SK-N-SH (cell line): ENCODE measurements around the gene HLA-DRB5. TPM values are rescaled to one million over a fixed set of nuclear protein-coding genes. Genes with fewer than 3 reads are reported as not detected.
A peak's percentile ranks its signal among the peaks of the same experiment; 100 is the strongest.
"Not testable (repeated sequence)": the region's sequence is repeated elsewhere in the genome, so short reads cannot be mapped to it uniquely, and the experiment has no call there.

Experiments used
- CTCF ChIA-PET: fragments of 300-600, 350-600 bp; formaldehyde crosslinking; extraction: SDS; loops from one replicate; lab custom pipeline; 2021; lab: Yijun Ruan, JAX
- POLR2A ChIA-PET: fragments of 350-600 bp; sonication (Branson Sonifier 250); formaldehyde crosslinking; extraction: SDS; loops from one replicate; lab custom pipeline; 2020; ENCODE audit warnings: antibody characterized with exemption, inconsistent platforms; lab: Yijun Ruan, JAX
- DNase-seq: peaks from one replicate; pipeline ENCODE4 v3.0.0; 2012
- H2AFZ ChIP-seq: fragments of 200-600 bp; sonication (generic); 2 replicates; pipeline ENCODE4 v1.8.1; 2016; ENCODE audit warnings: antibody characterized with exemption, mild to moderate bottlenecking, low read depth
- H3F3A ChIP-seq: fragments of 200-600 bp; sonication (generic); replicated peaks from 2 replicates; pipeline ENCODE3; 2016; ENCODE audit warnings: antibody characterized with exemption, mild to moderate bottlenecking; ENCODE audit not compliant: insufficient read depth
- H3K27ac ChIP-seq, 2 experiments: fragments of 200-500 bp in 1 of 2; fragments of 200-600 bp in 1 of 2; sonication (Bioruptor generic) in 1 of 2; sonication (generic), shearing (Covaris generic) in 1 of 2; 2 replicates each; pipeline versions ENCODE4 v1.5.1 to v1.6.1; 2014 to 2016; ENCODE audit warnings: low read depth in 2 of 2, inconsistent platforms in 1 of 2, low read length in 1 of 2, mild to moderate bottlenecking in 1 of 2, mixed read lengths in 1 of 2
- H3K27me3 ChIP-seq: fragments of 200-600 bp; sonication (generic), shearing (Covaris generic); 2 replicates; pipeline ENCODE4 v1.6.1; 2016; ENCODE audit warnings: mixed run types; ENCODE audit not compliant: insufficient read depth
- H3K36me3 ChIP-seq, 2 experiments: fragments of 200-500 bp in 1 of 2; fragments of 200-600 bp in 1 of 2; sonication (Bioruptor generic) in 1 of 2; sonication (generic) in 1 of 2; replicated peaks in 1 of 2; 2 replicates each; pipeline versions ENCODE3 to v1.5.1; 2014 to 2016; ENCODE audit warnings: low read length in 1 of 2, mild to moderate bottlenecking in 1 of 2; ENCODE audit not compliant: insufficient read depth in 2 of 2, control insufficient read depth in 1 of 2
- H3K4me1 ChIP-seq, 2 experiments: fragments of 200-500 bp in 1 of 2; fragments of 200-600 bp in 1 of 2; sonication (Bioruptor generic) in 1 of 2; sonication (generic), shearing (Covaris generic) in 1 of 2; 2 replicates each; pipeline versions ENCODE4 v1.5.1 to v1.6.1; 2014 to 2016; ENCODE audit warnings: low read depth in 1 of 2, low read length in 1 of 2, mixed run types in 1 of 2; ENCODE audit not compliant: insufficient read depth in 2 of 2, control insufficient read depth in 1 of 2
- H3K4me2 ChIP-seq: fragments of 200-600 bp; sonication (generic), shearing (Covaris generic); 2 replicates; pipeline ENCODE4 v1.6.1; 2017; ENCODE audit warnings: mixed run types
- H3K4me3 ChIP-seq, 2 experiments: fragments of 200-500 bp in 1 of 2; fragments of 200-600 bp in 1 of 2; sonication (Bioruptor generic) in 1 of 2; sonication (generic), shearing (Covaris generic) in 1 of 2; 2 replicates each; pipeline versions ENCODE4 v1.5.1 to v1.8.1; 2014 to 2016; ENCODE audit warnings: low read depth in 2 of 2, inconsistent platforms in 1 of 2, low read length in 1 of 2, mild to moderate bottlenecking in 1 of 2, mixed read lengths in 1 of 2, moderate library complexity in 1 of 2
- H3K79me2 ChIP-seq: fragments of 200-600 bp; sonication (generic); 2 replicates; pipeline ENCODE4 v1.8.1; 2017; ENCODE audit warnings: mild to moderate bottlenecking; ENCODE audit not compliant: insufficient read depth
- H3K9ac ChIP-seq: fragments of 200-600 bp; sonication (generic); 2 replicates; pipeline ENCODE4 v1.6.1; 2017; ENCODE audit warnings: mixed run types
- H3K9me2 ChIP-seq: fragments of 200-600 bp; sonication (generic); 2 replicates; pipeline ENCODE4 v1.6.1; 2017; ENCODE audit warnings: mixed run types
- H3K9me3 ChIP-seq: fragments of 200-600 bp; sonication (generic); 2 replicates; pipeline ENCODE4 v1.6.1; 2017; ENCODE audit warnings: mixed run types, mild to moderate bottlenecking, moderate library complexity
- H4K20me1 ChIP-seq: fragments of 200-600 bp; sonication (generic); 2 replicates; pipeline ENCODE4 v1.6.1; 2017; ENCODE audit warnings: mild to moderate bottlenecking, mixed run types; ENCODE audit not compliant: insufficient read depth
- FOXM1 ChIP-seq: IDR thresholded peaks from 2 replicates; pipeline ENCODE4 v1.4.0; 2012; ENCODE audit warnings: low read depth, mild to moderate bottlenecking
- RCOR1 ChIP-seq: fragments of 150-350 bp; IDR thresholded peaks from 2 replicates; pipeline ENCODE4 v1.6.1; 2017; ENCODE audit warnings: antibody characterized with exemption, low read length
- REST ChIP-seq: IDR thresholded peaks from 2 replicates; pipeline ENCODE4 v1.6.1; 2012; ENCODE audit warnings: mild to moderate bottlenecking, low read depth, low read length, moderate library complexity
- RFX5 ChIP-seq: IDR thresholded peaks from 2 replicates; pipeline ENCODE4 v1.6.1; 2012; ENCODE audit warnings: mild to moderate bottlenecking, improper control_type of control experiment, low read length
- RXRA ChIP-seq: IDR thresholded peaks from 2 replicates; pipeline ENCODE4 v1.4.0; 2012; ENCODE audit warnings: low read depth, mild to moderate bottlenecking, borderline replicate concordance
- TAF1 ChIP-seq: IDR thresholded peaks from 2 replicates; pipeline ENCODE4 v1.6.1; 2012; ENCODE audit warnings: low read depth, mild to moderate bottlenecking, low read length, moderate library complexity, borderline replicate concordance
- TEAD4 ChIP-seq: IDR thresholded peaks from 2 replicates; pipeline ENCODE4 v1.4.0; 2012; ENCODE audit warnings: mild to moderate bottlenecking, borderline replicate concordance; ENCODE audit not compliant: insufficient read depth
- WGBS: methylation state at CpG from one replicate; pipeline ENCODE4 v1.1.6; 2017; ENCODE audit warnings: low lambda C conversion rate; 5-methylcytosine and 5-hydroxymethylcytosine counted together
- polyA plus RNA-seq, 3 experiments: library from polyadenylated mRNA; depleted of rRNA; stranded (reverse); fragments of >200 nt; gene quantifications; 2 replicates each; pipeline ENCODE4 v1.2.3, GENCODE V29; 2012

HLA-DRB5 gene
- polyA plus RNA-seq, 1 of the 3 experiments (the other 2 are of a cell fraction): not detected

DNA sequence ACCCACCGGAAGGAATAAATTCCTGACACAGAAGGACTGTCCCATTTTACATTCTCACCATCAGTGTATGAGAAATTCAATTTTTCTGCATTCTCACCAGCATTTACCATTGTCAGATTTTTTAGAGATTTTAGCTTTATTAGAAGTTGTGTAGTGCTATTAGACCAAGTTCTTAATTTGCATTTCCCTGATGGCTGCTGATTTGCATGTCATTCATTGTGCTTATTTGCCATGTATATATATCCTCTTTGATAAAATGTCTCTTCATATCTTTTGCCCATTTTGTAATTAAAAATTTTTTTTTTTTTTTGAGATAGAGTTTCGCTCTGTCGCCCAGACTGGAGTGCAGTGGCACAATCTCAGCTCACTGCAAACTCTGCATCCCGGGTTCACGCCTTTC, 9.8 kb upstream of the HLA-DRB5 start (continued):
- TF ChIP-seq REST: no peak
- TF ChIP-seq TEAD4: no peak

DNA sequence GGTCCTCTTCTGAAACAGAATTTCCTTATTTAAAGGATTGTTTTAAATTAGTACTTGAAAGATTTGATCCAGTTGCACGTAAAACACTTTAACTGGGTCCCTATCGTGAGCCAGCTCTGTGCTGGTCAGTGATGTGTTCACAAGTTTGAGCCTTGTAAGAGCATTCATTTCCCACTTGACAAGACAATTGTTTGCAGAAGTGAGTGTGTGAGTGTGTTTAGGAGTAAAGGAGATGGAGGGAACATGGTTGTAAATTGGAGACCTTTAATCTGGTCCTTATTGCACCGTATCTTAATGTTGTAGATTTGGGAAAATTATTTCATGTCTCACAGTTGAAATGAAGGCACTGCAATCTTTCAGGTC, 325 bp upstream of the HLA-DRB5 start:
- POLR2A ChIA-PET, H3K4me3 ChIP-seq, H3K27me3 ChIP-seq, H3K9ac ChIP-seq, H3F3A ChIP-seq, DNase-seq, H3K4me1 ChIP-seq, H2AFZ ChIP-seq, H3K9me3 ChIP-seq, H3K9me2 ChIP-seq, H4K20me1 ChIP-seq, H3K27ac ChIP-seq, H3K4me2 ChIP-seq, CTCF ChIA-PET, H3K36me3 ChIP-seq, H3K79me2 ChIP-seq: not testable (repeated sequence)
- WGBS: 0% methylated on average over 2 of the region's 3 CpGs
- TF ChIP-seq RFX5: 0 out of 2 replicates have a peak, but pooled peaks have one; percentile 30

DNA sequence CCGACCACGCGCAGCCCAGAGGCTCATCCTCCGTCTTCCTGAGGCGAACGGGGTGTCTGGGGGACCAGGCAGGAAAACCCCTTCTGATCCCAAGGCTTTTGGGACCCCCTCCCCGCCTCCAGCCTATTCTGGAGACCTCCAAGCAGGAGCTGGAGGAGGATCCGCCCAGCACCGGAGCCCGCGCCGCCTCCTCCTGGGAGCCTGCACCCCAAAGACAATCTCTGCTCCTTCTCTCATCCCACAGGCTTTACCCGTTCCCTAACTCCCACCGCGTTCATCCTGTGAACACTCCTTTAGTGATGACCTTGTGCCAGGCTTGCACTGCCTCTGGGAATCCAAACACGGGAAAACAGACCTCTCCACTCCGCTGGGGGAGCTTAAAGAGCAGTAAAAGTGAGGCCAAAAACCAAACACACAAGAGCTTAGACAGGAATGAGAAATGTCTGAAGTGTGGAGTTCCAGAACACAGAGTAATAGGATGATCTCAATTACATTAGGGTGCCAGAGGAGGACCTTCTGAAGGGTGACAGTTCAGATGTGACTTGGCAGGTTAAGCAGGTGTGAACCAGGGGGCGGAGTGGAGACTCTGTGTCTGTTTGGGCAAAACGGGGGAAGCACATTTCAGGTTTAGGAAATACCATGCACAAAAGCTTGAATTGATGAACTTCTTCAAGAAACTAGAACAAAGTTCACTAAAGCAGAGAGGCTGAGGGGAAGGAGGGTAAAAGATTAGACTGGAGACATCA, 7.6 kb downstream of the HLA-DRB5 start:
- CTCF ChIA-PET: no interaction called here
- no peak for DNase-seq
- Histone ChIP-seq H3K27me3 (no peaks in the 10 kb centered on the region), H2AFZ (no peak overlapping the region), H3F3A (no peaks in the 10 kb centered on the region), H3K79me2 (no peaks in the 10 kb centered on the region), H3K27ac (no peak overlapping the region), H3K4me2 (no peak overlapping the region), H3K9me3 (no peaks in the 10 kb centered on the region), H3K4me1 (no peaks in the 10 kb centered on the region), H3K4me3 (no peak overlapping the region), H4K20me1 (no peaks in the 10 kb centered on the region), H3K36me3 (no peaks in the 10 kb centered on the region), H3K9me2 (no peaks in the 10 kb centered on the region), H3K9ac (no peak overlapping the region)
- POLR2A ChIA-PET: interaction anchor here (1.2 kb wide), 1 partner anchor 36 kb away, joined by 3 read pairs; no protein-coding TSS in a partner anchor
- no CpG with 5 or more reads among the region's 19 CpGs for WGBS
- TF ChIP-seq FOXM1 (no peak), RXRA (no peak), RCOR1 (no peak), TAF1 (no peak), RFX5 (no peak)
